ENCODE data around the gene SAP25. TPM values are rescaled to one million over a fixed set of nuclear protein-coding genes. Genes with fewer than 3 reads are reported as not detected.

SAP25 gene
- total and polyA plus RNA-seq, 2 of the 4 experiments (the other 2 are of a cell fraction) = 1.8 TPM; not detected in 1

DNA sequence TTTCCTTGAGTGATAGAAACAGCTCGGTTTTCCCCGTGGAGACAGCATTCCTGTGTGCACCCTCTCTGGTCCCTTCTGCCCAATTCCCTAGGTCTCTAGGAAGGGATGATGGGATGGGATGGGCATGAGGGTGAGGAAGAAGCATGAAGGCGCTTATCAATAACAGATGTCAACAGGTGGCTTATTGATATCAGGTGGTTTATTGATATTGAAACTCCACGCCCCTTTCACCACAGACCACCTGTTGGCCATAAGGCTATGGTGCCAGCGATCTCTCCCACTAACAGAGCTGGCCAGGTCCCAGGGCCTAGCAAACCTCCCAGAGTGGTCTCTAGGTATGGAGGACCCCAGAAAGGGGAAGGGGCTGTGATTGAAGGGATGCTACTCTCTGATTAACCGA lies 46.5 kb upstream of the SAP25 start:
- Histone ChIP-seq H4K20me1 (ENCODE audit: insufficient read depth, low read length) (no peaks in the 10 kb centered on the region; the same call in 1 of the 2 replicates), H4K91ac (ENCODE audit: insufficient read depth, low read depth, low read length) (no peak overlapping the region), H2BK20ac (ENCODE audit: low read depth, low read length) (no peak overlapping the region), H3K23ac (ENCODE audit: low read depth, low read length) (no peak overlapping the region), H4K5ac (ENCODE audit: low read depth, low read length) (no peak overlapping the region), H2AK9ac (replicated peaks; ENCODE audit: low read depth, low read length, poor library complexity) (no peak overlapping the region), H2BK5ac (ENCODE audit: low read depth, low read length, poor library complexity, severe bottlenecking) (no peak overlapping the region), H3K36me3 (ENCODE audit: control insufficient read depth, insufficient read depth, low read length) (peaks cover 4% of the 10 kb centered on the region), H3K4me3 (ENCODE audit: insufficient read depth, low read depth, low read length) (no peak overlapping the region), H2BK15ac (ENCODE audit: low read depth, low read length) (no peak overlapping the region), H3K79me1 (ENCODE audit: low read depth in 1 of 2, low read length in 2 of 2) (no peaks in the 10 kb centered on the region; a peak in 1 of 4 replicates), H2AFZ (replicated peaks; ENCODE audit: low read length, poor library complexity) (no peak overlapping the region), H2AK5ac (ENCODE audit: low read depth, low read length) (no peak overlapping the region), H3K27ac (ENCODE audit: insufficient read depth, low read length) (no peak overlapping the region), H3K27me3 (ENCODE audit: control insufficient read depth, insufficient read depth, low read length) (no peaks in the 10 kb centered on the region), H4K8ac (ENCODE audit: low read depth in 2 of 2, low read length in 2 of 2) (no peak overlapping the region), H3K9me1 (ENCODE audit: insufficient read depth, low read length) (no peaks in the 10 kb centered on the region; the same call in 1 of the 2 replicates), H3K9me3 (ENCODE audit: control insufficient read depth, insufficient read depth, low read length) (no peaks in the 10 kb centered on the region), H3K4me2 (ENCODE audit: low read depth, low read length) (no peak overlapping the region), H2BK120ac (ENCODE audit: low read depth, low read length) (no peak overlapping the region), H3K4ac (ENCODE audit: low read depth, low read length) (no peak overlapping the region), H3K56ac (ENCODE audit: extremely low read depth, insufficient read depth, low read length) (no peak overlapping the region), H3K9ac (ENCODE audit: low read depth, low read length) (no peak overlapping the region), H3K18ac (ENCODE audit: low read depth, low read length) (no peak overlapping the region), H3K14ac (replicated peaks; ENCODE audit: low read depth, low read length) (no peak overlapping the region), H3K4me1 (ENCODE audit: control insufficient read depth, insufficient read depth, low read length) (no peaks in the 10 kb centered on the region)
- dilution Hi-C loops (cut with HindIII; ENCODE audit: low sequenced_read_pairs, unreplicated experiment) = no loop called here
- TF ChIP-seq BHLHE40 (IDR thresholded peaks at IDR 0.05; ENCODE audit: low read depth, low read length) = no peak
- TF ChIP-seq RCOR1 (IDR thresholded peaks at IDR 0.05; ENCODE audit: insufficient replicate concordance, low read length) = no peak
- no peak for TF ChIP-seq POLR2A (IDR thresholded peaks at IDR 0.05; ENCODE audit: low read depth, low read length)
- TF ChIP-seq, protein P1, sequence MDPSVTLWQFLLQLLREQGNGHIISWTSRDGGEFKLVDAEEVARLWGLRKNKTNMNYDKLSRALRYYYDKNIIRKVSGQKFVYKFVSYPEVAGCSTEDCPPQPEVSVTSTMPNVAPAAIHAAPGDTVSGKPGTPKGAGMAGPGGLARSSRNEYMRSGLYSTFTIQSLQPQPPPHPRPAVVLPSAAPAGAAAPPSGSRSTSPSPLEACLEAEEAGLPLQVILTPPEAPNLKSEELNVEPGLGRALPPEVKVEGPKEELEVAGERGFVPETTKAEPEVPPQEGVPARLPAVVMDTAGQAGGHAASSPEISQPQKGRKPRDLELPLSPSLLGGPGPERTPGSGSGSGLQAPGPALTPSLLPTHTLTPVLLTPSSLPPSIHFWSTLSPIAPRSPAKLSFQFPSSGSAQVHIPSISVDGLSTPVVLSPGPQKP (IDR thresholded peaks at IDR 0.05; ENCODE audit: borderline replicate concordance, low read depth, low read length) = no peak
- TF ChIP-seq MAFK (IDR thresholded peaks at IDR 0.05; ENCODE audit: low read depth, low read length) = no peak
- TF ChIP-seq MXI1 (IDR thresholded peaks at IDR 0.05; ENCODE audit: borderline replicate concordance, low read depth, low read length) = no peak
- TF ChIP-seq FOS (IDR thresholded peaks at IDR 0.05; ENCODE audit: low read depth, low read length) = no peak
- TF ChIP-seq, protein P2, sequence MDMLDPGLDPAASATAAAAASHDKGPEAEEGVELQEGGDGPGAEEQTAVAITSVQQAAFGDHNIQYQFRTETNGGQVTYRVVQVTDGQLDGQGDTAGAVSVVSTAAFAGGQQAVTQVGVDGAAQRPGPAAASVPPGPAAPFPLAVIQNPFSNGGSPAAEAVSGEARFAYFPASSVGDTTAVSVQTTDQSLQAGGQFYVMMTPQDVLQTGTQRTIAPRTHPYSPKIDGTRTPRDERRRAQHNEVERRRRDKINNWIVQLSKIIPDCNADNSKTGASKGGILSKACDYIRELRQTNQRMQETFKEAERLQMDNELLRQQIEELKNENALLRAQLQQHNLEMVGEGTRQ (IDR thresholded peaks at IDR 0.05; ENCODE audit: low read depth, low read length) = no peak
- no peak for TF ChIP-seq RFX5 (IDR thresholded peaks at IDR 0.05; ENCODE audit: low read depth, low read length)
- TF ChIP-seq RAD21 (IDR thresholded peaks at IDR 0.05; ENCODE audit: low read length) = no peak
- no peak for TF ChIP-seq SMC3 (IDR thresholded peaks at IDR 0.05; ENCODE audit: low read depth, low read length)
- no peak for TF ChIP-seq MAZ (IDR thresholded peaks at IDR 0.05; ENCODE audit: borderline replicate concordance, low read depth, low read length)
- TF ChIP-seq NFE2L2 (IDR thresholded peaks at IDR 0.05; ENCODE audit: low read depth, low read length) = no peak
- TF ChIP-seq, protein P3, sequence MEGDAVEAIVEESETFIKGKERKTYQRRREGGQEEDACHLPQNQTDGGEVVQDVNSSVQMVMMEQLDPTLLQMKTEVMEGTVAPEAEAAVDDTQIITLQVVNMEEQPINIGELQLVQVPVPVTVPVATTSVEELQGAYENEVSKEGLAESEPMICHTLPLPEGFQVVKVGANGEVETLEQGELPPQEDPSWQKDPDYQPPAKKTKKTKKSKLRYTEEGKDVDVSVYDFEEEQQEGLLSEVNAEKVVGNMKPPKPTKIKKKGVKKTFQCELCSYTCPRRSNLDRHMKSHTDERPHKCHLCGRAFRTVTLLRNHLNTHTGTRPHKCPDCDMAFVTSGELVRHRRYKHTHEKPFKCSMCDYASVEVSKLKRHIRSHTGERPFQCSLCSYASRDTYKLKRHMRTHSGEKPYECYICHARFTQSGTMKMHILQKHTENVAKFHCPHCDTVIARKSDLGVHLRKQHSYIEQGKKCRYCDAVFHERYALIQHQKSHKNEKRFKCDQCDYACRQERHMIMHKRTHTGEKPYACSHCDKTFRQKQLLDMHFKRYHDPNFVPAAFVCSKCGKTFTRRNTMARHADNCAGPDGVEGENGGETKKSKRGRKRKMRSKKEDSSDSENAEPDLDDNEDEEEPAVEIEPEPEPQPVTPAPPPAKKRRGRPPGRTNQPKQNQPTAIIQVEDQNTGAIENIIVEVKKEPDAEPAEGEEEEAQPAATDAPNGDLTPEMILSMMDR (conservative IDR thresholded peaks at IDR 0.05; ENCODE audit: low read depth, low read length) = no peak
- no peak for TF ChIP-seq CHD1 (IDR thresholded peaks at IDR 0.05; ENCODE audit: low read depth, low read length)
- TF ChIP-seq CEBPB (IDR thresholded peaks at IDR 0.05; ENCODE audit: low read depth, low read length) = no peak
- in situ Hi-C loops (cut with MboI; ENCODE audit: low sequenced_read_pairs) = no loop called here
- intact Hi-C loops (cut with micrococcal nuclease) = no loop called here
- POLR2A ChIA-PET (ENCODE audit: unreplicated experiment) = no interaction called here
- DNase-seq = no peak
- ATAC-seq (ENCODE audit: low read depth) = no peak
- 100% methylated on average over 1 of the region's 6 CpGs; no CpG with 5 or more reads in 1 of the 2 experiments for WGBS, 2 experiments (ENCODE audit: extremely low coverage in 2 of 2, insufficient read length in 1 of 2)
- CTCF ChIA-PET = interaction anchor here (0.6 kb wide), 1 partner anchor 32 kb away, joined by 3 read pairs; no protein-coding TSS in a partner anchor
- BruUV-seq (replicated peaks) = no TSS peak
